Measurements from ENCODE around the gene PALM.

GRCh38 chr19:756821-757688, 48.3 kb downstream of the PALM start:
- TF ChIP-seq CTCF (IDR thresholded peaks at IDR 0.05) (no peak), POLR2A (IDR thresholded peaks at IDR 0.05) (no peak), POLR2AphosphoS5 (IDR thresholded peaks at IDR 0.05) (no peak)
